IgD-negative memory B cell (primary cell): ENCODE data around the gene PRAC1. TPM values are rescaled to one million over a fixed set of nuclear protein-coding genes. Genes with fewer than 3 reads are reported as not detected.
"Not testable (repeated sequence)": the region's sequence is repeated elsewhere in the genome, so short reads cannot be mapped to it uniquely, and the experiment has no call there.

Experiments
- H3K27ac Mint-ChIP-seq, 3 donors: one replicate each; pipeline ENCODE4 v1.8.0; 2020 to 2022; ENCODE audit warnings: mild to moderate bottlenecking in 3 of 3, mixed read lengths in 3 of 3, moderate library complexity in 1 of 3
- H3K27me3 Mint-ChIP-seq: one replicate; pipeline ENCODE4 v1.8.0; 2021; ENCODE audit warnings: mixed read lengths
- H3K36me3 Mint-ChIP-seq: one replicate; pipeline ENCODE4 v1.8.0; 2020; ENCODE audit warnings: mild to moderate bottlenecking, mixed read lengths
- H3K4me1 Mint-ChIP-seq, 3 donors: one replicate each; pipeline ENCODE4 v1.8.0; 2020 to 2022; ENCODE audit warnings: mixed read lengths in 3 of 3, mild to moderate bottlenecking in 1 of 3
- H3K4me3 Mint-ChIP-seq, 4 donors: one replicate each; pipeline ENCODE4 v1.8.0; 2020 to 2022; ENCODE audit warnings: mild to moderate bottlenecking in 4 of 4, mixed read lengths in 4 of 4, moderate library complexity in 3 of 4
- H3K9me3 Mint-ChIP-seq, 3 donors: one replicate each; pipeline ENCODE4 v1.8.0; 2020 to 2021; ENCODE audit warnings: mixed read lengths in 3 of 3, mild to moderate bottlenecking in 1 of 3
- polyA plus RNA-seq: library from polyadenylated mRNA; unstranded; fragments of 300-500 nt; fragmentation: Illumina TruSeq; gene quantifications from one replicate; pipeline ENCODE4 v1.2.3, GENCODE V29; 2021

The PRAC1 gene
- polyA plus RNA-seq, 1 donor from 2014 or later, result not detected

- not testable (repeated sequence) for H3K9me3 Mint-ChIP-seq, H3K36me3 Mint-ChIP-seq, H3K4me3 Mint-ChIP-seq
- H3K27me3 Mint-ChIP-seq, result peaks cover 66% of the 10 kb centered on the region
- peaks cover 0 to 12% (median 0%) of the 10 kb centered on the region in 3 donors for H3K4me1 Mint-ChIP-seq
- H3K27ac Mint-ChIP-seq, result peak overlapping the region in 1 of 3 donors; percentile 57
Measured at GRCh38 chr17:48716549-48716948, 5.8 kb downstream of the PRAC1 start.

DNA sequence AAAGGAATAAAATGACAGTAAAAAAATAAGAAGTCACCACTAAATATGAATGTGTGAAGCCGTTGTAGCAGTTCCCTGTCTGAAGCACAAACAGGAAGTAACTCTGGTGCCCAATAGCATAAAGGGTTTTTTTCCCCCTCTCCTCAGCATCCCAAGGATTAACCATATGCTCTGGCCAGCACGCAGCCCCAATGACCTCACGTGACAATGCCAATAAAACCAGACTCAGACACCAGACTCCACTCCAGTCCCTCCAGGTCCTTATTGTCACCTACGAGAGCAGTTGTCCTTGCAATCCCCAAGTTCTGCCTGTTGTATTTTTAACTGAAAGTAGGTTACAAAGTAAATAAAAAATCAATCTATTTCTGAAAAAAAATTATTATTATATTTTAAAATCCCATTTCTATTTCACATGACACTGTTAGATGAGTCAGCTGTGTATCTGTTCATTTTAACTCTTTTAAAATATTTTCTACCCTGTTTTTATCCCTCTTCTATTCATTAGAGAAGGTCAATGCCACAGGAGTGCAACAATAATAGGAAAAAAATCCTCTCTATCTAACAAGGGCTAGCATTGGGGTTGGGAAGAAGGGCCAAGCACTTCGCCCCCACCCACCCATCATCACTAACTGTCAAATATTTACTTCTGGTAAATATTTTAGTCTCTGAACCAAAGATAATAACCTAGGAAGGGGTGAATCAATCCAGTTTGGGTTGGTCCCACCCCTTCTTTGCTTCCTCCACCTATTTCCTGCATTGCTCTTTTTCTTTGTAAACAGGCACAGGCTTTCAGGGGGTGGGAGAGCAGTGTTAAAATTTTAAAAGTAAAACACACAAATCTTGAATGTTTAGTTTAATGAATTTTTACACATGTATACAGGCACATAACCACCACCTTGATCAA is 6.6 kb downstream of the PRAC1 start:
- peaks cover 65% of the 10 kb centered on the region for H3K27me3 Mint-ChIP-seq
- H3K4me3 Mint-ChIP-seq, result no peak overlapping the region
- H3K9me3 Mint-ChIP-seq, result peaks cover 0 to 7% (median 3%) of the 10 kb centered on the region in 3 donors
- H3K27ac Mint-ChIP-seq, result peak overlapping the region in 2 of 3 donors; percentile 43 to 45
- H3K4me1 Mint-ChIP-seq, result peaks cover 0 to 11% (median 0%) of the 10 kb centered on the region in 3 donors
- H3K36me3 Mint-ChIP-seq, result no peaks in the 10 kb centered on the region

GRCh38 chr17:48711128-48711527 is 11.2 kb downstream of the PRAC1 start:
- Mint-ChIP-seq H3K4me1 (no peaks in the 10 kb centered on the region), H3K27me3 (peaks cover 55% of the 10 kb centered on the region), H3K4me3 (no peak overlapping the region), H3K27ac (no peak overlapping the region), H3K9me3 (no peaks in the 10 kb centered on the region), H3K36me3 (no peaks in the 10 kb centered on the region)

DNA sequence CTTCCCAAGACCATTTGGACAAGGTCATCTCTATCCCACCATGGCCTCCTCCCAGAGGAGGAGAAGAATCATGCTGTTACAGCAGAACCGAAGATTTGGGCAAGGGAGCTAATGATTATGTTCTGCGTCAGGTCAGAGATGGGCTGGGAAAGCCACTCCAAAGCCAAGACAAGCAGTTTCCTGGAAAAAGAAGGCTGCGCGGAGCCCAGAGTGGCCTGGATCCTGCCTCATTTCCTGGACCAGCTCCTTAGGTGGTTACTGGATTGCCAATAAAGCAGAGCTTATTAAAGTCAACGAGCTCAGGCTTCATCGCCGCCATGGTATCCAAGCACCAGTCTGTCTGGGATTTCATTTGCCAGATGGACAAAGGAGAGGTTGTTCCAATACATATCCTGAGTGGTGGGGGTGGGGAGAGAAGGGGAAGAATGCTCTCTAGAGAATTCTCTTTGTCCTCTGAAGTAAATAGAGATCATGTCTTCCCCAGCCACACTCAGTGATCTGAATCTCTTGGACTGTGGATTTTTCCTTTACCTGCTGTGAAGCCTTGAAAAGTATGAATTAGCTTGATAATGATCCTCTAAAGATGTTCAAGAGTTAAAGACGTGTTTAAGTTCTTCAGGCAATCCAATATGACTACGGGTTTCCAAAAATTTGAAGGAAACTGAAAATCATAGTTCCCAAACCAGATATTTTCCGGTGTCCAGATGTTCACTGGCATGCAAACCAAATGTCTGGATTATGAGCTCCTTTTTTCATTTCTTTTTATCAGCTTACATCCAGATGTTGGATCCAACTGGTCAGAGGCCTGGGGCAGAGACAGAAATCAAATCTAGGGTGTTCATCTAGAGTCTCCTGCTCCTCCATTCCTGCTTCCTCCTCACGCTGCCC is 17.7 kb downstream of the PRAC1 start:
- peaks cover 2% of the 10 kb centered on the region for H3K36me3 Mint-ChIP-seq
- H3K4me1 Mint-ChIP-seq, result no peaks in the 10 kb centered on the region
- peaks cover 53% of the 10 kb centered on the region for H3K27me3 Mint-ChIP-seq
- H3K9me3 Mint-ChIP-seq, result no peaks in the 10 kb centered on the region
- H3K27ac Mint-ChIP-seq, result no peak overlapping the region
- no peak overlapping the region for H3K4me3 Mint-ChIP-seq

DNA sequence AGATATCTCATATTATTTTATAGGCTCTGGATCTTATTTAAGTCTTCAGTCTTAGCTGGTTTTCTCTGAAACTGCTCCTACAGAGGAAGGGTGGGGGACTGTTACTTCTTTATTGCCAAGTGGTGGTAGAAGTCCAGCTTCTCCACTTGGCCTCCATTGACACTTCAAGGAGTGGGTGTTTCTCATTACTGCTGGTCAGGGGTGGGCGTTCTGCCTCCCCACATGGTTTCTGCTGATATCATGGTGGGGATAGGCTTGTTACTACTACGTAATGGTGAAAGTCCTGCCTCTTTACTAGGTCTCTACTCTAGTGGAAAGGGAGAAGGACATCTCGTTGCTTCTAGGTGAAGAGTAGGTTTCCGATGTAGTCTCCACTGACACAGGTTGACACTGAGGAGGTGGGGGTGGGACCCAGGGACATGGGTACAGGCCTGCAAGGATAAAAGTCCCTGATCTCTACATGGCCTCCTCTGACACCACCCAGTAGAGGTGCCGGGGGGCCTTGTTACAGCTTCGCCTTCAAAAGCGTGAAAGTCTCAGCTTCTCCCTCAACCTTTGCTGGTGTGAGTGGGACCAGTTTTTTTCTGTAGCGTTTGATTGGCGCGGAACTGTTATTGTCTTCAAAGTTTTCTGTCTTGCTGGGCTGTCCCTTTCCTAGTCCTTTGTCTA is 20.3 kb downstream of the PRAC1 start:
- Mint-ChIP-seq H3K4me3 (peak overlapping the region in 1 of 4 donors; percentile 7), H3K27me3 (peaks cover 51% of the 10 kb centered on the region), H3K9me3 (no peaks in the 10 kb centered on the region), H3K27ac (no peak overlapping the region), H3K4me1 (no peaks in the 10 kb centered on the region), H3K36me3 (peaks cover 2% of the 10 kb centered on the region)

DNA sequence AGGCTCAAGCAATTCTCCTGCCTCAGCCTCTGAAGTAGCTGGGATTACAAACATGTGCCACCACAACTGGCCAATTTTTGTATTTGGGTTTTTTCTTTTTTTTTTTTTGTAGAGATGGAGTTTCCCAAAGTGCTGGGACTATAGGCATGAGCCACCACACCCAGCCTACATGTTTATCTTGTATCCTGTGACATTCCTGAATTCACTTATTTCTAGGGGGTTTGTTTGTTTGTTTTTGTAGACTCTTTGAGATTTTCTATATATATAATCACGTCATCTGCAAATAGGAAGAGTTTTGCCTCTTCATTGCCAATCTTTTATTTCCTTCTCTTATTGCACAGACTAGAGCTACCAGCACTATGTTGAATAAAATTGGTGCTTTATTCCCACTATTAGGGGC is 29.1 kb downstream of the PRAC1 start:
- Mint-ChIP-seq H3K4me1 (no peaks in the 10 kb centered on the region), H3K9me3 (peaks cover 2 to 4% (median 3%) of the 10 kb centered on the region in 3 donors), H3K4me3 (no peak overlapping the region), H3K27me3 (peaks cover 11% of the 10 kb centered on the region), H3K27ac (no peak overlapping the region), H3K36me3 (peaks cover 2% of the 10 kb centered on the region)

- H3K4me1 Mint-ChIP-seq, result no peaks in the 10 kb centered on the region
- H3K4me3 Mint-ChIP-seq, result no peak overlapping the region
- peaks cover 2 to 4% (median 3%) of the 10 kb centered on the region in 3 donors for H3K9me3 Mint-ChIP-seq
- peaks cover 5% of the 10 kb centered on the region for H3K27me3 Mint-ChIP-seq
- H3K36me3 Mint-ChIP-seq, result peaks cover 2% of the 10 kb centered on the region
- H3K27ac Mint-ChIP-seq, result no peak overlapping the region
Measured at GRCh38 chr17:48692049-48692448, 30.3 kb downstream of the PRAC1 start.

GRCh38 chr17:48690655-48691054 is 31.7 kb downstream of the PRAC1 start:
- no peaks in the 10 kb centered on the region for H3K4me1 Mint-ChIP-seq
- H3K36me3 Mint-ChIP-seq, result peaks cover 2% of the 10 kb centered on the region
- no peak overlapping the region for H3K27ac Mint-ChIP-seq
- H3K4me3 Mint-ChIP-seq, result no peak overlapping the region
- H3K9me3 Mint-ChIP-seq, result peaks cover 2 to 4% (median 3%) of the 10 kb centered on the region in 3 donors
- H3K27me3 Mint-ChIP-seq, result peaks cover 4% of the 10 kb centered on the region

GRCh38 chr17:48681609-48682008 is 40.7 kb downstream of the PRAC1 start:
- no peaks in the 10 kb centered on the region for H3K9me3 Mint-ChIP-seq
- peak overlapping the region in 1 of 3 donors; percentile 63 for H3K27ac Mint-ChIP-seq
- H3K36me3 Mint-ChIP-seq, result no peaks in the 10 kb centered on the region
- H3K27me3 Mint-ChIP-seq, result peaks cover 13% of the 10 kb centered on the region
- no peak overlapping the region for H3K4me3 Mint-ChIP-seq
- H3K4me1 Mint-ChIP-seq, result no peaks in the 10 kb centered on the region

- Mint-ChIP-seq H3K4me3 (no peak overlapping the region), H3K9me3 (no peaks in the 10 kb centered on the region), H3K27ac (no peak overlapping the region), H3K4me1 (no peaks in the 10 kb centered on the region), H3K36me3 (no peaks in the 10 kb centered on the region), H3K27me3 (peaks cover 13% of the 10 kb centered on the region)
Measured at GRCh38 chr17:48679385-48680096, 42.8 kb downstream of the PRAC1 start.

- peak overlapping the region in 1 of 3 donors; percentile 18 for H3K27ac Mint-ChIP-seq
- H3K4me1 Mint-ChIP-seq, result no peaks in the 10 kb centered on the region
Measured at GRCh38 chr17:48678141-48678971, 44.0 kb downstream of the PRAC1 start.

GRCh38 chr17:48676963-48677558 is 45.3 kb downstream of the PRAC1 start:
- Mint-ChIP-seq H3K4me1 (no peaks in the 10 kb centered on the region), H3K27ac (peak overlapping the region in 1 of 3 donors; percentile 73)

More at GRCh38 chr17:48678141-48678971, 44.0 kb downstream of the PRAC1 start:
- peaks cover 15% of the 10 kb centered on the region for H3K27me3 Mint-ChIP-seq
- no peaks in the 10 kb centered on the region for H3K36me3 Mint-ChIP-seq
- no peaks in the 10 kb centered on the region for H3K9me3 Mint-ChIP-seq
- peak overlapping the region in 2 of 4 donors; percentile 67 to 73 for H3K4me3 Mint-ChIP-seq

GRCh38 chr17:48672340-48672739 is 50.0 kb downstream of the PRAC1 start:
- peaks cover 27% of the 10 kb centered on the region for H3K27me3 Mint-ChIP-seq
- H3K4me3 Mint-ChIP-seq, result no peak overlapping the region
- H3K27ac Mint-ChIP-seq, result no peak overlapping the region
- no peaks in the 10 kb centered on the region for H3K36me3 Mint-ChIP-seq
- H3K4me1 Mint-ChIP-seq, result peaks cover 2 to 6% (median 3%) of the 10 kb centered on the region in 3 donors
- H3K9me3 Mint-ChIP-seq, result no peaks in the 10 kb centered on the region

More at GRCh38 chr17:48676963-48677558, 45.3 kb downstream of the PRAC1 start:
- Mint-ChIP-seq H3K9me3 (no peaks in the 10 kb centered on the region), H3K27me3 (peaks cover 17% of the 10 kb centered on the region), H3K36me3 (no peaks in the 10 kb centered on the region), H3K4me3 (no peak overlapping the region)
